MG63 (cell line): Measurements from ENCODE around the gene VPS35L. TPM values are rescaled to one million over a fixed set of nuclear protein-coding genes. Genes with fewer than 3 reads are reported as not detected.

Experiments
- DNase-seq: peaks from one replicate; pipeline ENCODE4 v3.0.0-alpha.2; 2020
- H3K27me3 ChIP-seq: fragments of 250-450 bp; sonication (Bioruptor Pico); 2 replicates; pipeline ENCODE4 v1.5.1; 2020; ENCODE audit warnings: mild to moderate bottlenecking, moderate library complexity
- H3K36me3 ChIP-seq: fragments of 250-450 bp; sonication (Bioruptor Pico); 2 replicates; pipeline ENCODE4 v1.5.1; 2020; ENCODE audit warnings: mild to moderate bottlenecking, moderate library complexity
- H3K4me3 ChIP-seq: fragments of 250-450 bp; sonication (Bioruptor Pico); 2 replicates; pipeline ENCODE4 v1.5.1; 2020; ENCODE audit warnings: mild to moderate bottlenecking, moderate library complexity
- H3K9me3 ChIP-seq: fragments of 250-450 bp; sonication (Bioruptor Pico); 2 replicates; pipeline ENCODE4 v1.5.1; 2020; ENCODE audit warnings: mild to moderate bottlenecking, moderate library complexity
- total RNA-seq: library from RNA; depleted of rRNA; stranded (reverse); fragments of >200 nt; shearing (Covaris generic); gene quantifications from 2 replicates; pipeline ENCODE4 v1.2.3, GENCODE V29; 2014; ENCODE audit warnings: low replicate concordance; rRNA removed

The VPS35L gene, protein sequence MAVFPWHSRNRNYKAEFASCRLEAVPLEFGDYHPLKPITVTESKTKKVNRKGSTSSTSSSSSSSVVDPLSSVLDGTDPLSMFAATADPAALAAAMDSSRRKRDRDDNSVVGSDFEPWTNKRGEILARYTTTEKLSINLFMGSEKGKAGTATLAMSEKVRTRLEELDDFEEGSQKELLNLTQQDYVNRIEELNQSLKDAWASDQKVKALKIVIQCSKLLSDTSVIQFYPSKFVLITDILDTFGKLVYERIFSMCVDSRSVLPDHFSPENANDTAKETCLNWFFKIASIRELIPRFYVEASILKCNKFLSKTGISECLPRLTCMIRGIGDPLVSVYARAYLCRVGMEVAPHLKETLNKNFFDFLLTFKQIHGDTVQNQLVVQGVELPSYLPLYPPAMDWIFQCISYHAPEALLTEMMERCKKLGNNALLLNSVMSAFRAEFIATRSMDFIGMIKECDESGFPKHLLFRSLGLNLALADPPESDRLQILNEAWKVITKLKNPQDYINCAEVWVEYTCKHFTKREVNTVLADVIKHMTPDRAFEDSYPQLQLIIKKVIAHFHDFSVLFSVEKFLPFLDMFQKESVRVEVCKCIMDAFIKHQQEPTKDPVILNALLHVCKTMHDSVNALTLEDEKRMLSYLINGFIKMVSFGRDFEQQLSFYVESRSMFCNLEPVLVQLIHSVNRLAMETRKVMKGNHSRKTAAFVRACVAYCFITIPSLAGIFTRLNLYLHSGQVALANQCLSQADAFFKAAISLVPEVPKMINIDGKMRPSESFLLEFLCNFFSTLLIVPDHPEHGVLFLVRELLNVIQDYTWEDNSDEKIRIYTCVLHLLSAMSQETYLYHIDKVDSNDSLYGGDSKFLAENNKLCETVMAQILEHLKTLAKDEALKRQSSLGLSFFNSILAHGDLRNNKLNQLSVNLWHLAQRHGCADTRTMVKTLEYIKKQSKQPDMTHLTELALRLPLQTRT
- 6.7 and 7.6 TPM in 2 replicates for total RNA-seq

DNA sequence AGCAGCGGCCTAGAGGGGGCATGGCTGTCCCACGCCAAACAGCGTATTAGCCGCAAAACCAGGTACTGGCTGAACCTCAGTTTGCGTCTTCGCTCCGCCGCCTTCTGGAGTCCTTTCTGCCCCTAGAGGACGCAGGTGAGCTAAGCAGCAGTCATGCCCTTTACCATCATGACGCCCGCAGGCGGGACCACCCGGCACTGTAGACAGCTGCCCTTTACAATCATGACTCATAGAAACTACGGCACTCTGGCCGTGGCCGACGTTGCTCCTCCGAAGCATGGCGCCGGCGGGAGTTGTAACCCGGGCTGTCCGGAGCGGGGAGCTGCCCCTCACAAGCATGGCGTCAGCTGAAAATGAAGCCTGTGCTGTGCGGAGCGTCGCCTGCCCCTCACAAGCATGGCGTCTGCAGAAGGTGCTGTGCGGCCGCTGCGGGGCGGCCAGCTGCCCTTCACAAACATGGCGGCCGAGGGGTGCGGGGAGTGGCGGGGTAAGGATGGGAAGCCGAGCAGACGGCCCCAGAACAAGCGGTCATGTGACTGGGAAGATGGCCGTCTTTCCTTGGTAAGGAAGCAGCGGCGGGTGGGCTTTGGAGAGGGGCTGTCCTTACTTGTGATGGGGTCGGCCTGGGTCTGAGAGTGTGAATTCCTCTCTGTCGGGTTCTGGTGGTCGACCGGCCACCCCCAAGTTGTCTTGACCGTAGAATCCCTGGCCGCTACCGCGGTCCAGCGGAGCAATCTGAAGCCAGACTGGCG is at the start of gene VPS35L:
VPS35L (plus strand) TSS at position 518 of the 752 bp plus-strand sequence; CDS start at position 545, 27 bp downstream.
- peak; percentile 97 for DNase-seq
- H3K4me3 ChIP-seq, result peak within 1 kb of the TSS; percentile 71
- no peaks in the 10 kb centered on the region for H3K27me3 ChIP-seq
- peaks cover 20% of the 10 kb centered on the region for H3K36me3 ChIP-seq
- no peaks in the 10 kb centered on the region for H3K9me3 ChIP-seq

DNA sequence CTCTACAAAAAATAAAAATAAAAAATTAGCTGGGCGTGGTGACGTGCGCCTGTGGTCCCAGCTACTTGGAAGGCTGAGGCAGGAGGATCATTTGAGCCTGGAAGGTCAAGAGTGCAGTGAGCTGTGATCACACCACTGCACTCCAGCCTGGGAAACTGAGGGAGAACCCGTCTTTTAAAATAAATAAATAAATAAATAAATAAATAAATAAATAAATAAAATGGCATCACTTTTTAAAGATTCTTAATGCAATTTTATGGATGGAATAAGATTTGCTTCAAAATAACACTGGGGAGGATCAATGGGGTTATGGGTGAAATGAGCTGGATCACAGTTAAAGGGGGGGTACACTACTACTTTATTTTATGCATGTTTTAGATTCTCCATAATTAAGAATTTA is 48.5 kb upstream of the VPS35L start:
- peaks cover 21% of the 10 kb centered on the region for H3K36me3 ChIP-seq
- no peak for DNase-seq
- H3K9me3 ChIP-seq, result no peaks in the 10 kb centered on the region
- no peaks in the 10 kb centered on the region for H3K27me3 ChIP-seq
- no peak overlapping the region for H3K4me3 ChIP-seq

DNA sequence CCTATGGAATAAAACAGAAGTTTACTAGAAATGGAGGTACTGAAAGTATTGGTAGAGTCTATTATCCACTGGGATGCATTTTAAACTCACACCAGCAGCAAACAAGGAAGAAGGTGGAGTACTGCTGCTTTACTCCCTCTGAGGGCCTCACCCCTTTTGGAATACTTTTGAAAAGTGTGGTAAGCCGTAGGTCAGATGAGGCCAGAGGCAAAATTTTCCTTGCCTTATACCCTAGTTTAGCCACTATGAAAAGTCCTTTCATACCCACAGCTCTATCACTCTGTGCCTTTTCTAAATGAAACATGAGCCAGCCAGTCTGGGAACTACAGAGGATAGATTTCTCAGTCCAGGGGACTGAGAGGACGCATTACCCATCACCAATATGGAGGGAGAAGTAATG is 47.6 kb upstream of the VPS35L start:
- Histone ChIP-seq H3K4me3 (no peak overlapping the region), H3K9me3 (no peaks in the 10 kb centered on the region), H3K36me3 (peaks cover 17% of the 10 kb centered on the region), H3K27me3 (no peaks in the 10 kb centered on the region)
- DNase-seq, result no peak

DNA sequence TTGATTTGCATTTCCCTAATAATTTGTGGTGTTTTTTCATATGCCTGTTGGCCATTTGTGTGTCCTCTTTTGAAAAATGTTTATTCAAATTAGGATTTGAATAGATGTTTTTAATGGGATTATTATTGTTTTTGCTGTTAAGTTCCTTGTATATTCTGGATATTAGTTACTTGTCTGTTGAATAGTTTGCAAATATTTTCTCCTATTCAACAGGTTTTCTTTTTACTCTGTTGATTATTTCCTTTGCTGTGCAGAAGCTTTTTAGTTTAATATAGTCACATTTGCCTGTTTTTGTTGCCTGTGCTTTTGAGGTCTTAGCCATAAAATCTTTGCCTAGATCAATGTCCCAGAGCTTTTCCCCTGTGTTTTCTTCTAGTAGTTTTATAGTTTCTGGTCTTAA is 43.2 kb upstream of the VPS35L start:
- peaks cover 34% of the 10 kb centered on the region for H3K36me3 ChIP-seq
- no peaks in the 10 kb centered on the region for H3K27me3 ChIP-seq
- no peak for DNase-seq
- H3K4me3 ChIP-seq, result no peak overlapping the region
- no peaks in the 10 kb centered on the region for H3K9me3 ChIP-seq

DNA sequence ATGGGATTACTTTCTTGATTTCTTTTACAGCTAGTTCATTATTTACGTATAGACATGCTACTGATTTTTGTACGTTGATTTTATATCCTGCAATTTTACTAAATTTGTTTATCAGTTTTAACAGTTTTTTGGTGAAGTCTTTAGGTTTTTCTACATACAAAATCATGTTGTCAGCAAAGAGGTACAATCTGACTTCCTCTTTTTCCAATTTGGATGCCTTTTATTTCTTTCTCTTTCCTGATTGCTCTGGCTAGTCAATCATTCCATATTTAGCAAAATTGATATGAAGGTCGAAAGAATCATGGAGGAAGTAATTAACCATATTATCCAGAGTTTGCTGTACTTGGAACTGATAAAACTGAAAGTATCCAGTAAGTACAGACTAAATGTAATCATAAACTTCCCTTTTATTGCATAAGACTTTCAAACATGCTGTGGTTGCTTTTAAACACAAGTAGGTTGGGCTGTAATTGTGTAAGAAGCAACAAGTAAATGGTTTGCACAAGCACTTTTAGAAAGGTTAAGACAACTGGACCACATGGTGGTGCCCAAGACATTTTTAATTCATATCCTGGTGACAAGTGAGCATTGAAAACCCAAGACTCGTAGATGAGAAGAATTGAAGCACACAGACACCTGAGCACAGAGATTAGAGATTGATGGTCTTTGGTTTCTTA is 42.0 kb upstream of the VPS35L start:
- Histone ChIP-seq H3K27me3 (no peaks in the 10 kb centered on the region), H3K36me3 (peaks cover 34% of the 10 kb centered on the region), H3K4me3 (no peak overlapping the region), H3K9me3 (no peaks in the 10 kb centered on the region)
- DNase-seq, result no peak

DNA sequence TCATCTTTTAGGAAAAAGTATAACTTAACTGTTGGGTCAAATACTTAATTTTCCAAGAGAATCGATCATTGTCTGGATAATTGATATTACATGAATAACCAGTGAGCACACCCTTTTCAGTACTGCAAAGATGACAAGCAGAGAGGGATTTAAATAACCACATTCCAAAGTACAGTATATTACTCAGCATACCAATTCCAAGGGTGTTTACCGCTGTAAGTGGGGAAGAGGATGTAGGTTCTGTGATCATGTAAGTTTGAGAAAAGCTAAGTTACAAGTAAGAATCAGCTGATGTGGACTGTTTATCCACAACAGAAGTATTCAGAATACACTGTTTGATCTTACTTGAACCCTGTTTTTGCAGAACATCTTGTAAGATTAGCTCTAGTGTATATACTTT is 39.7 kb upstream of the VPS35L start:
- Histone ChIP-seq H3K4me3 (no peak overlapping the region), H3K36me3 (peaks cover 29% of the 10 kb centered on the region), H3K27me3 (no peaks in the 10 kb centered on the region), H3K9me3 (no peaks in the 10 kb centered on the region)
- no peak for DNase-seq

DNA sequence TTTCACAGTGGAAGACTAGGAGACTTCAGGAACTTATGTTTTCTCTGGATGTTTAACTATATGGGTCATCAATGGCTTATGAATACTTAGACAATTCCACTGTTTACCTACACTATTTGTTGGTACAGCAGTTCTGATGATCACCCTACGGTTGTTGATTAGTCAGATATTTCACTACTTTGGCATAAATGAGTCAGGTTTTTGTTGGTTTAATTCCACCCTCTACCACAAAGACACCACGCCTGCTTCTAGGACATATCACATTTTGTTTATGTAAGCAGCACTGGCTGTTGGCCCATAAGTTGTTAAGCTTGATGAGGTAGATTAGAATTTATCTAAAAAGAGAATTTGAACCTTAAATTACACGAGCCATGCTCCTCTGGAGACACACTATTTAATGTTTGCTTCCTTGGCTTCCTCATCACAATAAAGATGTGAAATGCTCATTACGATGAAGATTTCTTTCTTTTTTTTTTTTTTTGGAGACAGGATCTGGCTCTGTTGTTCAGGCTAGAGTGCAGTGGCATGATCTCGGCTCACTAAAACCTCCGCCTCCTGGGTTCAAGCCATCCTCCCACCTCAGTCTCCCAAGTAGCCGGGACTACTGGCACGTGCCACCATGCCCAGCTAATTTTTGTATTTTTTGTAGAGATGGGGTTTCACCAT is 37.9 kb upstream of the VPS35L start:
- H3K27me3 ChIP-seq, result no peaks in the 10 kb centered on the region
- H3K36me3 ChIP-seq, result peaks cover 29% of the 10 kb centered on the region
- no peaks in the 10 kb centered on the region for H3K9me3 ChIP-seq
- DNase-seq, result peak; percentile 36
- H3K4me3 ChIP-seq, result no peak overlapping the region

DNA sequence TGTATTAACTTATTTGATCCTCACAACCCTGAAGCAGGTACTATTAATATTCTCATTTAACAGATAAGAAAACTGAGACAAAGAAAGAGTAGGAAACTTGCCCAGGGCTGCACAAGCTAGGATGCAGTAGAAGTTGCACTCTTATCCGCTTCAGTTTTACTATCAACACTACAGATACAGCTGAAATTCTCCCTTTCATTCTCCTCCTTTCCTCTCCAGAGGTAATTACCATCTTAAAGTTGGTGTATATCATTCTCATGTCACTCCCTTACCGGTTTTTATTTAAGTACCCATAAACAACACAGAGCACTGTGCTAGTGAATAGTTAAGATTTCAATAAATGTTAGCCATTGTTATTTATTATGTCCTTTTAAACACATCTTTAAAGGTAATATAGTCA is 37.1 kb upstream of the VPS35L start:
- H3K36me3 ChIP-seq, result peaks cover 25% of the 10 kb centered on the region
- H3K27me3 ChIP-seq, result no peaks in the 10 kb centered on the region
- no peak overlapping the region for H3K4me3 ChIP-seq
- no peak for DNase-seq
- H3K9me3 ChIP-seq, result no peaks in the 10 kb centered on the region

DNA sequence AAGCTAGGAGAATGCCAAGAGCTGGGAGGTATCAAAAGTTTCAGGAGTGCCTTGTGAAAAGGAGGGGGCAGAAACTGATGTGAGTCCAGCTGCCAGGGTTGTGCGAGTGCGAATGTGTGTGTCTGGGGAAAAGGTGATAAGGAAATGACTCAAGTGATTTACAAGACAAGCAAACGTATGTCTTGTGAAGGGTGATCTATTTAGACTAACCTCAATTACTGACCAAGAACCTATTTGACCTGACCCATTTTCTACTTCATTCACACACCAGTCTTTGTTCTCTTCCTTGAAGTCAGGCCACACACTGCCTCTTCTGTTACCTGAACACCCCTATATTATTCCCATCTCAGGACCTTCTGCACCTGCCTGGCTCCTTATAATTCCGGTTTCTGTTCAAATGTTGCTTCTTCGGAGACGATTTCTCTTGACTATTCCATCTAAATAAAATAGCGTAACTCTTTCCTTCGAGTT is 34.6 kb upstream of the VPS35L start:
- no peak for DNase-seq
- no peaks in the 10 kb centered on the region for H3K9me3 ChIP-seq
- H3K27me3 ChIP-seq, result no peaks in the 10 kb centered on the region
- H3K36me3 ChIP-seq, result peaks cover 9% of the 10 kb centered on the region
- peak overlapping the region; percentile 83 for H3K4me3 ChIP-seq

DNA sequence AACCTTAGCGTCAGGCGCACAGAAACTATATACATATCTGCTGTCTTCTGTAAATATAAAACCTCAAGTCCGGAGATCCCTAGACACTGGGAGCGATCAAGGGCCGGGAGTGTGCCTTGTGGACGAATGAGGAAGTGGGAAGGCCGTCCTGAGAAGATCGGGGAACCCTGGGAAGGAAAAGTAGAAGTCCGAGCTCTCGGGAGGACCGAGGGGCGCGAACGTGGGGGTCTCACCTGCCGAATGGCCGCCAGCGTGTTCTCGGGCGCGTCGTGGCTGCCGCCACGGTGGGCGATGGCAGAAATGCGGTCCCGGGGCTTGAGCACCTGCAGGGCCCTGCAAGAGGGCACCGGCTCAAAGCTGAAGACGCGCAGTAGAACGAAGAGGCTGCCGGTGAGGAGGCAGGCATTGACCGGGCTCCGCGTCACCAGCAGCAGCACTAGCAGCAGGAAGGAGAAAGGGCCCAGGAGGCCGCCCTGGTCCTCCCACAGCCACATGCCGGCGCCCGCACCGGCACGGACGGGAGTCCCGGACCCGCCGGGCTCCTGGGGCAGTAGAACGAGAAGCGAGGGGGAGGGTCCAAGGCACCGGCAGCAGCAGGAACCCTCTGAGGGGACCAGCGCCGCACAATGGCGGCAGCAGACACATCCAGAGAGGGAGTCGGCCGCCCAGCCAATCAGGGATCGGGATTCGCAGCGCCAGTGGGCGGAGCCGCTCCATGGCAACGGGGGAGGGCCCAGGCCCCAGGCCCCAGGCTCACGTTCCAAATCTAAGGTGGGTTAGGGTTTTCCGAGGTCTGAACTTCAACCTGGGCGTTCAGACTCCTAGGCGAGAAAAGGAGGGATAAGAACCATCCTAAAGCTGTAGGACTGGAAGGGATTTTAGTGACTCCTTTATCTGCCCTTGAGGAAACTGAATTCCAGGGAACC is 33.8 kb upstream of the VPS35L start, which contains the start of gene GDE1:
GDE1 (minus strand) TSS at position 628 of the 926 bp plus-strand sequence; CDS start at position 494, 134 bp downstream.
- DNase-seq, result peak; percentile 94
- H3K4me3 ChIP-seq, result peak within 1 kb of the TSS; percentile 83

DNA sequence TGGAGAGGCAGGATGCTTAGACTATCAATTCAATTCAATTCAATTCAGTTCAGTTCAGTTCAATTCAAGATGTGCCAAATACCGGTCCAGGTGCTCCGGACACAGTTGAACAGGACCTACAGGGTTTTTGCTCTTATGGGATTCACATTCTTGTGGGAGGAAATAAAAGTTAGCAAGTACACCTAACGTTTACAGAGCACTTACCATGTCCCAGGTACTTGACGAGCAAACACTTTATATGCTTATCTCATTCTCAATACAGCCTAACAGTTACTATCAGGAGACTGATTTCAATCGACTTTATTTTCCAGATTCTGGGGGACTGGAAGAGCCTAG is 33.1 kb upstream of the VPS35L start:
- no peaks in the 10 kb centered on the region for H3K27me3 ChIP-seq
- peaks cover 4% of the 10 kb centered on the region for H3K36me3 ChIP-seq
- DNase-seq, result no peak
- no peaks in the 10 kb centered on the region for H3K9me3 ChIP-seq
- H3K4me3 ChIP-seq, result peak overlapping the region; percentile 83

More for the DNA sequence above, 33.8 kb upstream of the VPS35L start, which contains the start of gene GDE1:
- peaks cover 2% of the 10 kb centered on the region for H3K36me3 ChIP-seq
- no peaks in the 10 kb centered on the region for H3K27me3 ChIP-seq
- no peaks in the 10 kb centered on the region for H3K9me3 ChIP-seq

DNA sequence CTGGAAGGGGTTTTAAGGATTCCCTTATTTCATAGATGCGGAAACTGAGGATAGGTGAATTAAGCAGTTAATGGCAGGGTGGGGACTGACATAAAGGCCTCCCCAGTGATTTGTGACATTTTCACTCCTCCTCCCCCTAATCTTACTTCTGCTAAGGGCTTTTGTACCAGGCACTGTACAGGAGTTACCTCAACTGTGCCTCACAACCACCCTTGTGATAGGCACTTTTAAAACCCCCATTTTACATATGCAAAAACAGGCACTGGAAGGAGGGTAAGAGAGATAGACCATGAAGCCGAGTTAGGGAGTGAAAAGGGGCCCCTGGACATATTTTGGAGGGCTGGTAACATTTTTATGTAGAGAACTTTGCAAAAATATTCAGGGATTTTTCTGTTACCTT is 32.7 kb upstream of the VPS35L start:
- no peak for DNase-seq
- no peaks in the 10 kb centered on the region for H3K9me3 ChIP-seq
- H3K4me3 ChIP-seq, result no peak overlapping the region; the same call in 1 of the 2 replicates
- H3K36me3 ChIP-seq, result peaks cover 8% of the 10 kb centered on the region
- H3K27me3 ChIP-seq, result no peaks in the 10 kb centered on the region

DNA sequence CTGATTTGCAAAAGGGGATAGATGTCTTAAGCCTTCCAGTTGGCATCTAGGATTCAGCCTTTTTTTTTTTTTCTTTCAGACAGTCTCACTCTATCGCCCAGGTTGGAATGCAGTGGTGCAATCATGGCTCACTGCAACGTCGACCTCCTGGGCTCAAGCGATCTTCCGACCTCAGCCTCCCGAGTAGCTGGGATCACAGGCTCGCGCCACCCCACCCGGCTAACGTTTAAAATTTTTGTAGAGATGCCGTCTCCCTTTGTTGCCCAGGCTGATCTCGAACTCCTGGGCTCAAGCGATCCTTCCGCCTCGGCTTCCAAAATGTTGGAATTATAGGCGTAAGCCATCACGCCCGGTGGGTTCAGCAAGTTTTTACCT is 32.3 kb upstream of the VPS35L start:
- peaks cover 12% of the 10 kb centered on the region for H3K36me3 ChIP-seq
- H3K27me3 ChIP-seq, result no peaks in the 10 kb centered on the region
- peak overlapping the region; percentile 96 for H3K4me3 ChIP-seq
- no peaks in the 10 kb centered on the region for H3K9me3 ChIP-seq
- no peak for DNase-seq

DNA sequence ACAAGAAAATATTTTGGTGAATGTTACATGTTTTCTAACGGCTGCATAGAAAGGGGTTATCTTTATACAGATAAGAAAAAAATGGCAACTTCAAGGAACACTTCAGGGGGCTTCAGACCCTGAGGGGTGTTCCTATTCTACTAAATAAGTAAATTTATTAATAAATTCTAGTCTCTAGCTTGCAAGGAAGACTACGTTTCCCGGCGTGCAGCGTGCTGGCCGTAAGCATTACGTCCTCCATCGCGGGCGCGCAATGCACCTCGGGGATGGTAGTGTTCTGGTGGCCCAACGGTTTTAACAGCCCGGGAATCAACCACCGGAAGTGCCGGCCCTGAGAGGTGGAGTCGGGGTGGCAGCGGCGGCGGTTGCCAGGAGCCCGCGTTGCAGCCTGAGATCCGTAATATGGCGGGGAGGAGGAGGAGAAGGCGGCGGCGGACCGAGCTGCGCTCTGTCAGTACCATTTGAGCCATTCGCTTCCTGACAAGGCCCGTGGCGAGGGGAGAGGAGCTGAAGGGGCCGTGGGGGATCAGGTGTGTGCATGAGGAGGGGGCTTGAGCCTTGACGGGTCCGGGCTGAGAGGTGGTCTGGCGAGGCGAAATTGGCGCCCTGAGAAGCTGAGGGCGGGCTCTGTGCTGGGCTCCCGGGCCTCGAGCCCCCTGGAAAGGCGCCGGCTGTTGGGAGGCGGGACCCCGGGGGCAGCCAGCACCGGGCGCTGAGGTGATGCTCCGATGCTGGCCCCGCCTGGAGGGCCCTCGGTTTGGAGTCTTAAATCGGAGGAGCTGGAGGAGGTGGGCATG is 31.7 kb upstream of the VPS35L start, which contains the start of gene CCP110:
CCP110 (plus strand) TSS at position 384 of the 797 bp plus-strand sequence. CDS start 3,940 bp downstream, outside the sequence.
- Histone ChIP-seq H3K9me3 (no peaks in the 10 kb centered on the region), H3K36me3 (peaks cover 16% of the 10 kb centered on the region), H3K4me3 (peak within 1 kb of the TSS; percentile 96), H3K27me3 (no peaks in the 10 kb centered on the region)
- DNase-seq, result peak; percentile 99
